ENCODE measurements around the gene EDNRA.

Gene EDNRA

GRCh38 chr4:147513091-147513490, 32.2 kb downstream of the EDNRA start:
- no peak overlapping the region for H3K4me3 ChIP-seq (replicated peaks; ENCODE audit: low read depth, low read length)
- TF ChIP-seq CTCF (IDR thresholded peaks at IDR 0.05; ENCODE audit: low read length, missing control alignments), result no peak
- DNase-seq (ENCODE audit: low read depth), result no peak

- H3K4me3 ChIP-seq (replicated peaks; ENCODE audit: low read depth, low read length), result no peak overlapping the region
- TF ChIP-seq CTCF (IDR thresholded peaks at IDR 0.05; ENCODE audit: low read length, missing control alignments), result peak; percentile 10
- no peak for DNase-seq (ENCODE audit: low read depth)
Measured at GRCh38 chr4:147513952-147514351, 33.1 kb downstream of the EDNRA start.

GRCh38 chr4:147515220-147515936, 34.5 kb downstream of the EDNRA start:
- DNase-seq (ENCODE audit: low read depth), result no peak
- H3K4me3 ChIP-seq (replicated peaks; ENCODE audit: low read depth, low read length), result no peak overlapping the region
- no peak for TF ChIP-seq CTCF (IDR thresholded peaks at IDR 0.05; ENCODE audit: low read length, missing control alignments)

GRCh38 chr4:147516133-147516532, 35.2 kb downstream of the EDNRA start:
- no peak overlapping the region for H3K4me3 ChIP-seq (replicated peaks; ENCODE audit: low read depth, low read length)
- DNase-seq (ENCODE audit: low read depth), result no peak
- no peak for TF ChIP-seq CTCF (IDR thresholded peaks at IDR 0.05; ENCODE audit: low read length, missing control alignments)

- TF ChIP-seq CTCF (IDR thresholded peaks at IDR 0.05; ENCODE audit: low read length, missing control alignments), result no peak
- H3K4me3 ChIP-seq (replicated peaks; ENCODE audit: low read depth, low read length), result no peak overlapping the region
- no peak for DNase-seq (ENCODE audit: low read depth)
Measured at GRCh38 chr4:147518086-147518485, 37.2 kb downstream of the EDNRA start.

GRCh38 chr4:147518846-147519767, 38.2 kb downstream of the EDNRA start:
- peak; percentile 89 for DNase-seq (ENCODE audit: low read depth)
- no peak overlapping the region for H3K4me3 ChIP-seq (replicated peaks; ENCODE audit: low read depth, low read length)
- TF ChIP-seq CTCF (IDR thresholded peaks at IDR 0.05; ENCODE audit: low read length, missing control alignments), result no peak
